Kidney tubule cell (primary cell): ENCODE measurements around the gene CALML6.

ENCODE experiments used
- DNase-seq: peaks from one replicate; pipeline ENCODE4 v3.0.0-alpha.2; 2018; ENCODE audit warnings: low spot score

The CALML6 gene

GRCh38 chr1:1942753-1943656 is 27.9 kb downstream of the CALML6 start:
- DNase-seq: no peak

- DNase-seq: peak; percentile 48
Observed at GRCh38 chr1:1943834-1944570, 28.9 kb downstream of the CALML6 start.

GRCh38 chr1:1945782-1946393 is 30.8 kb downstream of the CALML6 start:
- no peak for DNase-seq

DNA sequence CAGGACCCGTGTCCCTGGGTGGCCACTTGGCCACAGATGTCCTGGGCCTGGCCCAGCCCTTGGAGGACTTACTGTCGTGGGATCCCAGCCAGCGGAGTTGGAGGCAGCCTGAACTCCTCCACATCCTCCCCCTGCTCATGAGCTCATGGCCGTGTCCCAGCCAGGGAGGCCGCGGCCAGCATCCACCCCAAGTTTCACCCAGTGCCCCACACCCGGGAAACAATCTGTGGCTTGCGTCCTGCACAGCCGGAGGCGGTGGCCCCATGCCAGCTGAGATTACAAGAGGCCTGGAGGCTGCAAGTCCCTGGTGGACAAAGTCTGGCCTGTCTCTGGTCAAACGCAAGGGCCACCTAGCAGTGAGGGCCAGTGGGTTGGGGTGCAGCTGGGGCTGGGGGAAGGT is 31.5 kb downstream of the CALML6 start:
- no peak for DNase-seq

GRCh38 chr1:1947493-1947892 is 32.4 kb downstream of the CALML6 start:
- DNase-seq: no peak

GRCh38 chr1:1948783-1949182 is 33.7 kb downstream of the CALML6 start:
- DNase-seq: no peak

GRCh38 chr1:1950940-1951339 is 35.9 kb downstream of the CALML6 start:
- no peak for DNase-seq

- DNase-seq: no peak
Observed at GRCh38 chr1:1954015-1954414, 39.0 kb downstream of the CALML6 start.

GRCh38 chr1:1954831-1955441 is 39.9 kb downstream of the CALML6 start:
- DNase-seq: no peak

DNA sequence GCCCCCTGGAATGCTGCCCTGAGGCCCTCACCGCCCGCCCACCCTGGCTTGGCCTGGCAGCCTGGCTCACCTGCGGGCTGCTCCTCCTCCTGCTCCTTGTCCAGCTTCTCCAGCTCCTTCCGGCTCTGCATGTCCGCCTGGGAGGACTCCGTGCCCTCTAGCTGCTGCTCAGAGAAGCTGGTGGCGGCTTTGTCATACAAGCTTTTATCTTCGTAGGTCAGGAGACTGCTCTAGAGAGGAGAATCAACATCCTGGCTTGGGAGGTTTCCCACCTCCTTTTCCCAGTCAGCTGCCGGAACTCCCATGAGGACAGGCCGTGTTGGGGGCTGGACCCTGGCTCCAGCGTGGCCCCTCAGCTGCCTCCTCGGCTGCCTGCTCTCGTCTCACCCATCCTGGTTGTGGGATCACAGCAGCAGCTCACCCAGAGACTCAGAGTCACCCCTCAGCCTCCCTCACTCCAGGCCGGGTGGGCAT is 40.6 kb downstream of the CALML6 start:
- DNase-seq: no peak

GRCh38 chr1:1956101-1956500 is 41.0 kb downstream of the CALML6 start:
- no peak for DNase-seq

DNA sequence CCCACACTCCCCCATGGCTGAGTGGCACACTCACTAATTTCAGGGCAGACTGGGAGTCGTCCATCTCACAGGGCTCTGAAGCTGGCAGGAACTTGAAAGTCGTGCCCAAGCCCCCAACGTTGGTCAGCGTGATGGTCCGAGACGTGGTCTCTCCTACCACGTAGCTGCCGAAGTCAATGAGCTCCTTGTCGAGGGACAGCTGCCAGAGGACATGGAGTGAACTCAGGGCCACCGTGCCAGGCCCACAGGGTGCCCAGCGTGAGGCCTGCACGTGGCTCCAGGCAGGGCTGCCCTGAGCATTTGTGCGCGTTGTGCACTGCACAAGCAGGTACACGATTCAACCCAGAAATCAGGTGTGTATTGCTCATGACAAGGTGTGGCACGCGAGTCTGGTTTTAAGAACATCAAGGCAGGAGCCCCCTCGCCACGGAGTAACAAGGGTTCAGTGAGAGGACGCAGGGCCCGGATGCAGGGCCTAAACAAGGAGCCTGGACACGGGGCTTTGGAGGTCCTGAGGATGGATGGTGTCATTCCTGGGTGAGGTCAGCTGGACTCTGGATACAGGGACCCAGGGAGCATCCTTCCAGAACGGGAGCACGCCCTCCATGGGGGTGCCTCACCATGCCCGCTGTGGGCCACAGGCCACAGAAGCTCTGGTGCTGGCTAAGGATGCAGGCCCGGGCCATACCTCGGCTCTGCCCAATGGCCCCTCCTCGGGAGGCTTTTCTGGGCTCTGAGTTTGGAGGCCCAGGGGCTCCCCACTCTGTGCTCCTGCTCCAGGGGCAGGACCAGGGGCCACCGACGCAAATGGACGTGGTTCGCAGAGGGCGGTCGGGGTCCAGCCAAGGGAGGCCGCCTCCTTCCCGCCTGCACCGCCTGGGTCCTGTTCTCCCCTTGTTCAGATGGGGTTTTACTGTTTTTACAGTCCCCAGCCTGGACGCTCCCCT is 41.8 kb downstream of the CALML6 start:
- DNase-seq: no peak

GRCh38 chr1:1957533-1957961 is 42.5 kb downstream of the CALML6 start:
- no peak for DNase-seq

GRCh38 chr1:1958071-1958541 is 43.0 kb downstream of the CALML6 start:
- DNase-seq: no peak

DNA sequence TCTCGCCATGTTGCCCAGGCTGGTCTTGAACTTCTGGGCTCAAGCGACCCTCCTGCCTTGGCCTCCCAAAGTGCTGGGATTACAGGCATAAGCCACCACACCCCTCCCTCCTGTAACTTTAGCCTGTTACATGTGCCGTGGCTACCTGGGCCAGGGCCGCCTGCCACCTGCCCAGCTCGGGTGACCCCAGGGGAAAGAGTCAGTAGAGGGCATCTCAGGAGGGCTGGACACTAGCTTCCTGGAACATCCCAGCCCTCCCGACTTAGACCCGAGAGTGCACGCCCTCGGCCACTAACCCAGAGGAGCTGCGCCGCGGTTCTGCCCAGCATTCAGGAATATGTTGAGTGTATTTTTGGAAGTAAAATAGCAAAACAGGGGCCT is 44.4 kb downstream of the CALML6 start:
- DNase-seq: no peak

DNA sequence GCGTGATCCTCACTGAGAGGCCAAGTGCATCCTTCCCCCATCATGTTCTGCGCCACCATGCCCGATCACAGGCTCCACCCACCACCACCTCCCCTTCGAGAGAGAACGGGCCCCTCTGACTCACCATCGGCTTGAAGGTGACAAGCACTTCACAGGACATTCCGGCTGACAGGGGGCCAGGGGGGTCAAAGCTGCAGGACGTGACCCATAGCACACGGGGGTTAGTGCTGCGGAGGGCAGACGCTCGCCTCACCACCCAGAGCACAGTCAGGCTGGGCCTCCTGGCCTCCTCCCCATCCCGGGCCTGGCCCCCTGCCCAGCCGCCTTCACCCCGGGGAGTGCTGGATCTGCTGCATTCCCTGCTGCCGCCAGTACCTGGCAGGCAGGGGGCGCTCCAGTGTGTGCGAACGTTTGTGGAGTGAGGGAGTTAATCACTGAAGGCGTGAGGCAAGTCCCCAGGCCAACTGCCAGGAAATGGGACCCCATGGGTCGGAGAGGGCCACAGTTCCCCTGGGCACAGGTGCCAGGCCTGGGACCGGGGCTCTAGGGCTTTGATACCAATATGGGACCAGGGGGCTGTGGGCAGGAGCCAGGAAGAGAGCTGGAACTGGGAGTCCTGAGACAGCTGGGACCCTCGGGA is 44.9 kb downstream of the CALML6 start:
- peak; percentile 85 for DNase-seq

GRCh38 chr1:1960480-1961196 is 45.6 kb downstream of the CALML6 start:
- no peak for DNase-seq

- no peak for DNase-seq
Observed at GRCh38 chr1:1962752-1963151, 47.7 kb downstream of the CALML6 start.

DNA sequence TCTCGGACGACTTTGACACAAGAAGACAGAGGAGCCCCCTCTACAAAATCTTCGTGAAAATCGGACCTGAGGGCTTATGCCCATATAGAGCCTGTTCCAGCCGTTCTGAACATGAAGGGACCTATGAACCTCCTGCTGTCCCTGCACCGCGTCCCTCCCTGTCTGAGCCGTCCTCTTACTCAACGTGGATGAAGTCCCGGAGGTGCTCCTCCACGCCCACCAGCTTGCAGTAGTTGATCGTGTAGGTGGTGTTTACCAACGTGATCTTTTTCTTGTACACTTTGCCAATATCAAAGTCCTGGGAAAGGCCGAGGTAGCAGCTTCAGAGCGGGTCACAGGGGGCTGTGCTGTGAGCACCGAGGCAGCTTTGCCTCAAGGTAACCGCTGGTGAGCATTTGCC is 48.5 kb downstream of the CALML6 start:
- no peak for DNase-seq

DNA sequence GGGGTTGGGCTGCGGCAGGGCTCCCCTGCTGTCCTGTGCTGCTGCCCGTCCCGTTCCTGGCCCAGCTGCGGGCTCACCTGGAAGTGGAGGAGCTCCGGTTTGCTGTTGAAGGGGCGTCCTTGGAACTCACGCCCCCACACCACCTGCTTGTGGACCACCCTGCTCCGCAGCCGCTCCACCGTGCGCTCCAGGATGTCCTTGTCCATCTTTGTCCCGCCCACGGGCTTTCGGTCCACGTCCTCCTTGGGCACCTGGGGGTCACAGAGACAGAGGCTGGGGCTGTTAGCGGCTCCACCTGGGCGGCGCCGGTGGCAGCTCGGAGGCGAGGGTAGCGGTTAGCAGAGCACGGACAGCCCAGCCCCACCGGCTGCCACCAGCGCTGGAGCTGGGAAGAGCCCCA is 49.8 kb downstream of the CALML6 start:
- no peak for DNase-seq
